Choroid plexus epithelial cell (primary cell): ENCODE measurements around the gene MTRF1.
A peak's percentile ranks its signal among the peaks of the same experiment; 100 is the strongest.

ENCODE experiments used
- DNase-seq: peaks from one replicate; pipeline ENCODE4 v3.0.0-alpha.2; 2010; ENCODE audit warnings: low read depth
- H3K4me3 ChIP-seq: 2 replicates; pipeline ENCODE4 v1.5.1; 2011; ENCODE audit warnings: low read depth, mild to moderate bottlenecking, control low read depth, low read length, moderate library complexity
- CTCF ChIP-seq: conservative IDR thresholded peaks from 2 replicates; pipeline ENCODE4 v1.5.1; 2011; ENCODE audit warnings: low read depth, mild to moderate bottlenecking, control low read depth, inconsistent platforms, low read length, moderate library complexity

The MTRF1 gene

DNA sequence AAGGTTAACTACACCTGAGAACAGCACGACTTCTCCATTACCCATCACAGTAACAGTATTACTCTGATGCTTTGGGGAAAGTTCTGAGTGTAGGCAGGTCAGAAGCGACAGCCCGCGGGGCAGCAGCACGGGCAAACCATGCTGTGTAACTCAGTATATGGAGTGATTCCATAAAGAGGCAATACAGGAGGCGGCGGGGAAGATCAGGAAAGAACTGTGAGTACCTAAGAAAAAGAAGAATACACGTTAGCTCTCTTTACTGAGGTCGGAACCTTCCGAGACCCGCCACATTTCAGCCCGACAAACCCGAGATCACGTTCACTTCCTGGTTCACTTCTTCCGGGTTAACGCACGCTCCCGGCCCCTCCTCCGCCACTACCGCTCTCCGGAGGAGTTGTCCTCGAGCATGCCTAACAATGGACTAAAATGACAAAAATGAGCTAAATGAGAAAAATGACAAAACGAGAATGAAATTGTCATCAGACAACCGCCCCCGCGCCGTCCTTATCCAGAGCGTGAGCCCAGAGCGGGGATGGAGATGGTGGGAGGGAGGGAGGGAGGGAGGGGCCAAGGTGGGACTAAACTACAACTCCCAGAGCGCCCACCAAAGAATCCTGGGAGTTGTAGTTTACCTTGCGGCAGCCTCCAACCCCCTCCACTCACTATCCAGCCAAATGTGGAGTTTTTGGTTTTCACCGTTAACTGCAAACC, at the start of gene MTRF1:
Gene MTRF1, minus strand, starts transcription at position 316 of the 711 bp plus-strand sequence. CDS start 2,669 bp downstream, outside the sequence.
- H3K4me3 ChIP-seq, result peak within 1 kb of the TSS; percentile 66
- DNase-seq, result peak; percentile 77
- no peak for TF ChIP-seq CTCF

DNA sequence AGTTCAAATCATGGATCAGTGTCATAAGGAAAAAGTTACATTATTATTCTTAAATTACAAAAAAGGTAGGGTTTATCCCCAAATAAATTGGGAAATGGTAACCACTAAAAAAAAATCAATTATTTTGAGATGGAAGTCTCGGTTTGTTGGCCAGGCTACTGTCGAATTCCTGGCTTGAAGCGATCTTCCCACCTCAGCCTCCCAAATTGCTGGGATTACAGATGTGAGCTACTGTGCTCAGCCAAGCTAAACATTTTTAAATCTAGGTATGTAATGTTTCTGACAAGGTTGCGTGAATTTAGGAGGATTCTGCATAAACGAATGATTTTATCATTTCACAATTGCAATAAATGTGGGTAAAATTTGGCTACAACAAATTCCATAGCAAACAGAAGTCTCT, 49.7 kb upstream of the MTRF1 start:
- TF ChIP-seq CTCF, result no peak
- no peak for DNase-seq
- H3K4me3 ChIP-seq, result peak overlapping the region; percentile 22

GRCh38 chr13:41312176-41312500, 48.8 kb upstream of the MTRF1 start:
- H3K4me3 ChIP-seq, result peak overlapping the region; percentile 96
- no peak for TF ChIP-seq CTCF
- peak; percentile 38 for DNase-seq

- peak; percentile 18 for DNase-seq
- no peak for TF ChIP-seq CTCF
- peak overlapping the region; percentile 96 for H3K4me3 ChIP-seq
Observed at GRCh38 chr13:41311406-41312175, 48.2 kb upstream of the MTRF1 start.

DNA sequence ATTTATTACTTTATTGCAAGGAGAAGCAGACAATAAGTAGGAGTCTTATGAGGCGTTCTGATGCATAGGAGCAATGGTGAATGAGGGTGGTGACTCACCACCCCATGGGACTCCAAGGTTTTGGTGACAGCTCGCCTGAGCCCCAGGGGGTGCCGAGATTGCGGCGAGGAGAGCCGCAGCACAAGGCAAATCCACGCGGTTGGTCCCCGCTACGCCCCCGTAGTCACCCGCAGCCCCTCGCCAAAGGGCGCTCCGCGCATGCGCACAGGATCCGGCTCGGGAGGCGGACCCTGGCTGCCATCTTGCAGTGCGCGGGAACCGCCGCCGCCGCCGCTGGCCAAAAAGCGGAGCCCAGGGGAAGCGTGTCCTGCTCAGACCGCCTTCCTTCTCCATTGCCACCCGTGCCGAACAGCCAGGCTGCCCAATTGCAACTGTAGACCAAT, 47.6 kb upstream of the MTRF1 start, which contains the start of gene NAA16:
Gene NAA16, plus strand, starts transcription at position 305 of the 443 bp plus-strand sequence. CDS start 262 bp downstream, outside the sequence.
- DNase-seq, result peak; percentile 90
- TF ChIP-seq CTCF, result no peak
- peak within 1 kb of the TSS; percentile 96 for H3K4me3 ChIP-seq

DNA sequence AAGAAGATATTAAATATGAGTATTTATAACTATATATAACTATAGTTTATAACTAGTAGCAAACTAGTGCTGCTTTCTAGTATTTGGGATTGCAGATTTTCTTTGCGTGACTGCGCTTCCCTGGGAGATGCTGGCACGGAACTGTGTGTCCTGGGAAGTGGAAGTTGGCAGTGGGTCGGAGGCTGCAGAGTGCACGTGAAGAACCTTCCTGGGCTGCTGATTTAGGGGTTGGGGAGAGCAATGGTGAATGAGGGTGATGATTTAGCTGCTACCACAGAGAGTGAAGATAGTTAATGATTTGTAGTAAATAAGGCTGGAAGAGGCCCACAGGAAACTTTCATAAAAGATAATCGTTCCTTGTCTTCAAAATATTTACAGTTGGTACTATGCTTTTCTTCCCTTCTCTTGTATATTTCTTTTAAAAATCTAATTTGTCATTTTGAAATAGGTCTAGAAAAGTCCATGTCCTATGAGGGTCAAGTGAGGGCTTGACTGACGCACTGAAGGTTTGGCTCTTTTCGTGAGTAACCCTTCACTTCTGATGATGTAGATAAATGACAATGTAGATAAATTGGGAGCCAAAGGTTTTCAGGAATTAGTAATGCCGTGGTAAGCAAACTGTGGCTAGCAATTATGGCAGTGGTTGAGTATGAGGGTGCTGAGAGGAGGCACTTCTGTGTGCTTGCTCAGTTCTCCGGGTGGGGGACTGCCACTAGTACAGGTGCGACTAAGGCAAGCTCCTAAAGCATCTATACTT, 44.7 kb upstream of the MTRF1 start:
- no peak overlapping the region for H3K4me3 ChIP-seq
- TF ChIP-seq CTCF, result no peak
- no peak for DNase-seq
